ENCODE measurements around the gene RNF149. TPM values are rescaled to one million over a fixed set of nuclear protein-coding genes. Genes with fewer than 3 reads are reported as not detected.

RNF149 gene
- total RNA-seq, 1 experiment from 2014 or later: 96.8 TPM

- peaks cover 4% of the 10 kb centered on the region for H3K36me3 ChIP-seq (ENCODE audit: control insufficient read depth, insufficient read depth, low read length)
- DNase-seq: no peak
- ChIA-PET CTCF (no interaction called here), POLR2A (interaction anchor here (0.5 kb wide), 1 partner anchor 95 kb away, joined by 3 read pairs; no protein-coding TSS in a partner anchor)
- H3K4me1 ChIP-seq: peaks cover 44% of the 10 kb centered on the region
- peaks cover 26% of the 10 kb centered on the region for H3K4me1 Mint-ChIP-seq (ENCODE audit: low read depth, unreplicated experiment)
- no peak overlapping the region for H3K4me3 ChIP-seq (ENCODE audit: low read depth, low read length)
- TF ChIP-seq CTCF (IDR thresholded peaks at IDR 0.05; ENCODE audit: insufficient read depth in 1 of 2, low read depth in 1 of 2, low read length in 1 of 2, severe bottlenecking in 1 of 2, unreplicated experiment in 1 of 2): no peak
- intact Hi-C loops (cut with micrococcal nuclease; ENCODE audit: unreplicated experiment): loop anchor here (10.0 kb wide), 1 partner anchor 112 kb away; the partner anchor contains the start of gene CREG2
- no peak overlapping the region for H3K4me3 Mint-ChIP-seq (ENCODE audit: unreplicated experiment)
- no peaks in the 10 kb centered on the region for H3K27me3 ChIP-seq (replicated peaks; ENCODE audit: control insufficient read depth, insufficient read depth, low read length)
- peaks cover 94% of the 10 kb centered on the region for H3K36me3 Mint-ChIP-seq (ENCODE audit: insufficient read depth, unreplicated experiment)
- no peaks in the 10 kb centered on the region for H3K27me3 Mint-ChIP-seq (ENCODE audit: insufficient read depth, unreplicated experiment)
- no TSS peak for BruUV-seq (replicated peaks)
- peak overlapping the region; percentile 45 for H3K27ac Mint-ChIP-seq (ENCODE audit: unreplicated experiment)
- H3K9me3 Mint-ChIP-seq (ENCODE audit: unreplicated experiment): no peaks in the 10 kb centered on the region
- no peaks in the 10 kb centered on the region for H3K9me3 ChIP-seq
Measured at GRCh38 chr2:101273056-101273455, 35.4 kb downstream of the RNF149 start.

- Histone ChIP-seq H3K27me3 (replicated peaks; ENCODE audit: control insufficient read depth, insufficient read depth, low read length) (no peaks in the 10 kb centered on the region), H3K4me3 (ENCODE audit: low read depth, low read length) (no peak overlapping the region), H3K4me1 (peaks cover 47% of the 10 kb centered on the region), H3K9me3 (no peaks in the 10 kb centered on the region), H3K36me3 (ENCODE audit: control insufficient read depth, insufficient read depth, low read length) (peaks cover 4% of the 10 kb centered on the region)
- CTCF ChIA-PET: no interaction called here
- POLR2A ChIA-PET: no interaction called here
- H3K4me1 Mint-ChIP-seq (ENCODE audit: low read depth, unreplicated experiment): peaks cover 35% of the 10 kb centered on the region
- BruUV-seq (replicated peaks): no TSS peak
- TF ChIP-seq CTCF (IDR thresholded peaks at IDR 0.05; ENCODE audit: insufficient read depth in 1 of 2, low read depth in 1 of 2, low read length in 1 of 2, severe bottlenecking in 1 of 2, unreplicated experiment in 1 of 2): no peak
- H3K27ac Mint-ChIP-seq (ENCODE audit: unreplicated experiment): no peak overlapping the region
- H3K4me3 Mint-ChIP-seq (ENCODE audit: unreplicated experiment): no peak overlapping the region
- no peak for DNase-seq
- no peaks in the 10 kb centered on the region for H3K9me3 Mint-ChIP-seq (ENCODE audit: unreplicated experiment)
- intact Hi-C loops (cut with micrococcal nuclease; ENCODE audit: unreplicated experiment): loop anchor here (10.0 kb wide), 1 partner anchor 113 kb away; the partner anchor contains the start of gene CREG2
- peaks cover 94% of the 10 kb centered on the region for H3K36me3 Mint-ChIP-seq (ENCODE audit: insufficient read depth, unreplicated experiment)
- H3K27me3 Mint-ChIP-seq (ENCODE audit: insufficient read depth, unreplicated experiment): no peaks in the 10 kb centered on the region
Measured at GRCh38 chr2:101272045-101272784, 36.3 kb downstream of the RNF149 start.

- Mint-ChIP-seq H3K27me3 (ENCODE audit: insufficient read depth, unreplicated experiment) (no peaks in the 10 kb centered on the region), H3K36me3 (ENCODE audit: insufficient read depth, unreplicated experiment) (peaks cover 94% of the 10 kb centered on the region), H3K4me3 (ENCODE audit: unreplicated experiment) (no peak overlapping the region), H3K27ac (ENCODE audit: unreplicated experiment) (peak overlapping the region; percentile 50), H3K4me1 (ENCODE audit: low read depth, unreplicated experiment) (peaks cover 48% of the 10 kb centered on the region), H3K9me3 (ENCODE audit: unreplicated experiment) (no peaks in the 10 kb centered on the region)
- BruUV-seq (replicated peaks): no TSS peak
- ChIA-PET CTCF (no interaction called here), POLR2A (interaction anchor here (0.6 kb wide), 1 partner anchor 12 kb away, joined by 3 read pairs; no protein-coding TSS in a partner anchor)
- Histone ChIP-seq H3K36me3 (ENCODE audit: control insufficient read depth, insufficient read depth, low read length) (peaks cover 4% of the 10 kb centered on the region), H3K27me3 (replicated peaks; ENCODE audit: control insufficient read depth, insufficient read depth, low read length) (no peaks in the 10 kb centered on the region), H3K4me1 (peaks cover 58% of the 10 kb centered on the region), H3K9me3 (no peaks in the 10 kb centered on the region), H3K4me3 (ENCODE audit: low read depth, low read length) (no peak overlapping the region)
- TF ChIP-seq CTCF (IDR thresholded peaks at IDR 0.05; ENCODE audit: insufficient read depth in 1 of 2, low read depth in 1 of 2, low read length in 1 of 2, severe bottlenecking in 1 of 2, unreplicated experiment in 1 of 2): no peak
- intact Hi-C loops (cut with micrococcal nuclease; ENCODE audit: unreplicated experiment): loop anchor here (10.0 kb wide), 1 partner anchor 114 kb away; the partner anchor contains the start of gene CREG2
- DNase-seq: no peak
Measured at GRCh38 chr2:101270700-101271259, 37.7 kb downstream of the RNF149 start.
